GM13977 (cell line): Measurements from ENCODE around the gene SGCB.

Experiments
- DNase-seq: peaks from one replicate; pipeline ENCODE4 v3.0.0; 2012; ENCODE audit warnings: low spot score
- in situ Hi-C: fragments of 300-500 bp; cut with MboI; formaldehyde crosslinking; loops from one replicate; pipeline ENCODE4 v1.12.0; 2022; ENCODE audit warnings: low sequenced_read_pairs, low pct_unique_long_range_greater_than_20kb, mixed read lengths, inconsistent platforms; ENCODE audit not compliant: unreplicated experiment
- TF ChIP-seq, protein P1 (sequence below): IDR thresholded peaks from 2 replicates; pipeline ENCODE4 v1.5.1; 2012; ENCODE audit warnings: mild to moderate bottlenecking, control low read depth; ENCODE audit not compliant: insufficient read depth; ENCODE audit errors: extremely low read depth, missing control alignments

Gene SGCB

DNA sequence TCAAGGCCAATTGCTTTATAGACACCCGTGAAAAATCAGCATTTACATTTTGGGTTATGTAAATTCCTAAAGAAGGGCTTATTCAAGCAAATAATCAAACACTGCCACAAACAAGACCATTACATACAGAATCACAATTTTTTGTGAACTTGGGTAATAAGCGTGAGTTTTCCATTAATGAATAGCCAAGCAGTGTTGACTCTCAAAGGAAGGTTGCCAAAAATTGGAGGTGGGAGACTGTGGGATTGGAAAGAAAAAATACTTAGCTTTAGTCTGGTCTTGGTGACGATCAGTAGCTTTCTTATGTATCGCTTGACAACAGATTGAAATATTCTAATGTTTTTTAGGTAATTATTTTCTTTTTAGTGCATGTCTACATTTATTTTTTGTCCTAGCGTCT lies 38.8 kb downstream of the SGCB start:
- TF ChIP-seq, protein P1, sequence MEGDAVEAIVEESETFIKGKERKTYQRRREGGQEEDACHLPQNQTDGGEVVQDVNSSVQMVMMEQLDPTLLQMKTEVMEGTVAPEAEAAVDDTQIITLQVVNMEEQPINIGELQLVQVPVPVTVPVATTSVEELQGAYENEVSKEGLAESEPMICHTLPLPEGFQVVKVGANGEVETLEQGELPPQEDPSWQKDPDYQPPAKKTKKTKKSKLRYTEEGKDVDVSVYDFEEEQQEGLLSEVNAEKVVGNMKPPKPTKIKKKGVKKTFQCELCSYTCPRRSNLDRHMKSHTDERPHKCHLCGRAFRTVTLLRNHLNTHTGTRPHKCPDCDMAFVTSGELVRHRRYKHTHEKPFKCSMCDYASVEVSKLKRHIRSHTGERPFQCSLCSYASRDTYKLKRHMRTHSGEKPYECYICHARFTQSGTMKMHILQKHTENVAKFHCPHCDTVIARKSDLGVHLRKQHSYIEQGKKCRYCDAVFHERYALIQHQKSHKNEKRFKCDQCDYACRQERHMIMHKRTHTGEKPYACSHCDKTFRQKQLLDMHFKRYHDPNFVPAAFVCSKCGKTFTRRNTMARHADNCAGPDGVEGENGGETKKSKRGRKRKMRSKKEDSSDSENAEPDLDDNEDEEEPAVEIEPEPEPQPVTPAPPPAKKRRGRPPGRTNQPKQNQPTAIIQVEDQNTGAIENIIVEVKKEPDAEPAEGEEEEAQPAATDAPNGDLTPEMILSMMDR = no peak
- DNase-seq = no peak
- in situ Hi-C loops = no loop called here

DNA sequence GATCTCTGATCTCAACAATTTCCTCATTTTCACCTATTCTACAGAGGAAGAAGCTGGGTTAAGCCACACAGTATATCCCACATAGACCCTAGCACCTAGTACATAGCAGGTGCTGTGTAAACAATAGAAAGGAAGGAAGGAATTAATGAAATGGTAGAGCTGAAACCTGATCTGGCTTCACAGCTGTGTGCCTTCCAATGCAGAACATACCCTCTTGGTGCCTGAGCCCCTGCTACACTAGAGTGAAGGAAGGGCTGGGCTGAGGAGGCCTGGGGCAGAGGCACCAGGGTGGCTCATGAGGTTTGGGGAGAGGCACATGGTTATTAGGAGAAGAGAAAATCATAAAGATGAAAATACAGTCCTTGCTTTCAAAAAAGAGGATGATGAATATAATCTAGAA lies 39.3 kb downstream of the SGCB start:
- in situ Hi-C loops = no loop called here
- TF ChIP-seq, protein P1 = no peak
- no peak for DNase-seq

DNA sequence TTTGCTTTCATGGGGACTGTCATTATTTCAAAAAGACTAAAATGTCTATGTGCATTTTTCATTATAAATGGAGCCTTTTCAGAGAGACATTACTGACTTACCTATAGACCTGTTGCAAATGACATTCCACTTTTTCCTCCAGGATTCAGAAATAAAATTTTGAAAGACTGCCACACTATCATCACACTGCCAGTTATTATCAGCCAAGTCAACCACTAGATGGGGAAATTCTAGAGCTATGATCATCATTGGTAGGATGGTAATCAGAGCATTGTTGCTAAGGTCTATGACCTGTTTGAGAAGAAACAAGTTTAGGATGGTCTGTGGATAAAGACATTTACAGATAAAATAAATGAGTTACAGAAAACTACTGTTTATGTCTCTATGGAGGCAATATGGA lies 40.5 kb downstream of the SGCB start:
- TF ChIP-seq, protein P1 = no peak
- DNase-seq = no peak
- in situ Hi-C loops = no loop called here

DNA sequence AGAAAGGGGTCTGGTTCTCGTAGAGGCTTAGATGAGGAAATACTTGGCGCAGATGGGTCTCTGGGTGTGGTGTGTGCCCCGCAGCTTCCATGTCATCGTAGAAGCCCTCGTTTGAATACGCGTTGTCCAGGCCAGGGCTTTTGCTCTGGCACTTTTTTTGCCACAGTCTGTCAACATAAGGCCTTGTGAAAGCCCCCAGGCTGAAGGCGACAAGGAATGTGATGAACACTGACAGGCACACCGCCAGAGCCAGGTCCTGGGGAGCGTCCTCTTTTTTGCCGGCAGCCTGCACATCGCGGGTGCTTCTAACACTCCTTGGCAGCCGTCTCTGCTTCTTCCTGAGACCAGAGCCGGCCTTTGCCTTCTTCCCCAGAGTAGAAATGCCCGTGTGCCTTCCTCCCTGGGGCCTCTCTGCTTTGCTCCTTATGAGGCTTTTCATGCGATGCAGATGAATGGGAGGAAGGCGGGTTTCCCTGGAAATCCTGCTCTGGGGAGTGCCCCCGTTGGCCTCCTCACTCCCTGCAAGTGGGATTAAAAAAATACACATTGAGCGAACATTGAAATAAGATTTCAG lies 42.4 kb downstream of the SGCB start:
- in situ Hi-C loops = no loop called here
- DNase-seq = no peak
- TF ChIP-seq, protein P1 = no peak
